ENCODE results near the gene B3GNT2.

The B3GNT2 gene

GRCh38 chr2:62243983-62244382, 48.1 kb downstream of the B3GNT2 start:
- no peak for DNase-seq (ENCODE audit: low spot score)
- TF ChIP-seq, protein P1, sequence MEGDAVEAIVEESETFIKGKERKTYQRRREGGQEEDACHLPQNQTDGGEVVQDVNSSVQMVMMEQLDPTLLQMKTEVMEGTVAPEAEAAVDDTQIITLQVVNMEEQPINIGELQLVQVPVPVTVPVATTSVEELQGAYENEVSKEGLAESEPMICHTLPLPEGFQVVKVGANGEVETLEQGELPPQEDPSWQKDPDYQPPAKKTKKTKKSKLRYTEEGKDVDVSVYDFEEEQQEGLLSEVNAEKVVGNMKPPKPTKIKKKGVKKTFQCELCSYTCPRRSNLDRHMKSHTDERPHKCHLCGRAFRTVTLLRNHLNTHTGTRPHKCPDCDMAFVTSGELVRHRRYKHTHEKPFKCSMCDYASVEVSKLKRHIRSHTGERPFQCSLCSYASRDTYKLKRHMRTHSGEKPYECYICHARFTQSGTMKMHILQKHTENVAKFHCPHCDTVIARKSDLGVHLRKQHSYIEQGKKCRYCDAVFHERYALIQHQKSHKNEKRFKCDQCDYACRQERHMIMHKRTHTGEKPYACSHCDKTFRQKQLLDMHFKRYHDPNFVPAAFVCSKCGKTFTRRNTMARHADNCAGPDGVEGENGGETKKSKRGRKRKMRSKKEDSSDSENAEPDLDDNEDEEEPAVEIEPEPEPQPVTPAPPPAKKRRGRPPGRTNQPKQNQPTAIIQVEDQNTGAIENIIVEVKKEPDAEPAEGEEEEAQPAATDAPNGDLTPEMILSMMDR (IDR thresholded peaks at IDR 0.05; ENCODE audit: extremely low read depth, insufficient read depth, missing control alignments), result no peak
- in situ Hi-C loops (cut with MboI; ENCODE audit: low pct_unique_long_range_greater_than_20kb, low sequenced_read_pairs, unreplicated experiment), result no loop called here

- TF ChIP-seq, protein P1 (IDR thresholded peaks at IDR 0.05; ENCODE audit: extremely low read depth, insufficient read depth, missing control alignments), result no peak
- no peak for DNase-seq (ENCODE audit: low spot score)
- in situ Hi-C loops (cut with MboI; ENCODE audit: low pct_unique_long_range_greater_than_20kb, low sequenced_read_pairs, unreplicated experiment), result no loop called here
Measured at GRCh38 chr2:62248226-62248625, 52.3 kb downstream of the B3GNT2 start.

- no peak for DNase-seq (ENCODE audit: low spot score)
- in situ Hi-C loops (cut with MboI; ENCODE audit: low pct_unique_long_range_greater_than_20kb, low sequenced_read_pairs, unreplicated experiment), result no loop called here
- TF ChIP-seq, protein P1 (IDR thresholded peaks at IDR 0.05; ENCODE audit: extremely low read depth, insufficient read depth, missing control alignments), result no peak
Measured at GRCh38 chr2:62250239-62250638, 54.3 kb downstream of the B3GNT2 start.

GRCh38 chr2:62254424-62255266, 58.7 kb downstream of the B3GNT2 start:
- in situ Hi-C loops (cut with MboI; ENCODE audit: low pct_unique_long_range_greater_than_20kb, low sequenced_read_pairs, unreplicated experiment), result no loop called here
- TF ChIP-seq, protein P1 (IDR thresholded peaks at IDR 0.05; ENCODE audit: extremely low read depth, insufficient read depth, missing control alignments), result no peak
- DNase-seq (ENCODE audit: low spot score), result no peak

GRCh38 chr2:62257466-62257865, 61.6 kb downstream of the B3GNT2 start:
- DNase-seq (ENCODE audit: low spot score), result no peak
- in situ Hi-C loops (cut with MboI; ENCODE audit: low pct_unique_long_range_greater_than_20kb, low sequenced_read_pairs, unreplicated experiment), result no loop called here
- TF ChIP-seq, protein P1 (IDR thresholded peaks at IDR 0.05; ENCODE audit: extremely low read depth, insufficient read depth, missing control alignments), result no peak

DNA sequence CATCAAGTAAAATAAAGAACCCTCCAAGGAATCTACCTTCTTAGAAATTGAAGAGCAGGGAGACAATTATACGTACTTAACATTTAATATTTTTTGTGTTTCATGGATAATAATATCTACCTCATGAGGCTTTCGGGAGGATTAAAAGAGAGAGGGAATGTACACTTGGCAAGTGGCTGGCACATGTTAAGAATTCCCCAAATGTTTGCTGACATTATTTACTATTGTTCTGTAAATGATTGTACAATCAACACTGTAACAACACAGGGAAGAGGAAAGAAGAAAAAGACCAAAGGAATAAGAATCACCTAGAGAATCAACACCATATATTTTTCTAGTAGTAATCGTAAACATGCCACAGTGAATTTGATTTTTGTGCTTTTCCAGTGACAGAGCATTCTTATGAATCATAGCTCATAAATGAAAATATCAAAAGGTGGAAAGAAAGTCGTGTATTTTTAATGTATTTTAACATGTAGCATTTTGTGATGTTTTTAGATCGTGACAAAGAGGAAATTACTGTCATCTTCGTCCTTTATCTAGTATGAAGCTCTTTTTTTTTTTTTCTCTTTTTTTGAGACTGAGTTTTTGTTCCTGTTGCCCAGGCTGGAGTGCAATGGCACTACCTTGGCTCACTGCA, 67.3 kb downstream of the B3GNT2 start:
- TF ChIP-seq, protein P1 (IDR thresholded peaks at IDR 0.05; ENCODE audit: extremely low read depth, insufficient read depth, missing control alignments), result no peak
- no peak for DNase-seq (ENCODE audit: low spot score)
- in situ Hi-C loops (cut with MboI; ENCODE audit: low pct_unique_long_range_greater_than_20kb, low sequenced_read_pairs, unreplicated experiment), result no loop called here

Measured in GM13977 (cell line).